Testis (tissue), 3 donors: ENCODE results near the gene ARFGAP1. TPM values are rescaled to one million over a fixed set of nuclear protein-coding genes. Genes with fewer than 3 reads are reported as not detected.

Experiments used
- DNase-seq: peaks from one replicate; pipeline ENCODE4 v3.0.0-alpha.2; 2019
- H3K27ac ChIP-seq, 2 donors: fragments of 200-600 bp; sonication (generic); one replicate each; pipeline ENCODE4 v1.5.1; 2019
- H3K27me3 ChIP-seq: fragments of 200-600 bp; sonication (generic); one replicate; pipeline ENCODE4 v1.5.1; 2019
- H3K36me3 ChIP-seq: fragments of 200-600 bp; sonication (generic); one replicate; pipeline ENCODE4 v1.5.1; 2017; ENCODE audit warnings: low read depth; ENCODE audit errors: missing control alignments
- H3K4me1 ChIP-seq: fragments of 200-600 bp; sonication (generic); one replicate; pipeline ENCODE4 v1.5.1; 2019
- H3K4me3 ChIP-seq, 2 donors: fragments of 200-600 bp; sonication (generic); one replicate each; pipeline ENCODE4 v1.5.1; 2017 to 2019
- H3K9me3 ChIP-seq: fragments of 200-600 bp; sonication (generic); one replicate; pipeline ENCODE4 v1.5.1; 2017
- POLR2A ChIP-seq: fragments of 450-650 bp; IDR thresholded peaks from one replicate; pipeline ENCODE4 v1.6.1; 2017; ENCODE audit warnings: antibody characterized with exemption, mild to moderate bottlenecking, moderate library complexity
- whole genome bisulfite sequencing, 2 donors: methylation state at CpG; one replicate each; pipeline ENCODE4 v1.1.5; 2018; 5-methylcytosine and 5-hydroxymethylcytosine counted together
- intact Hi-C: fragments of 100-400 bp; cut with DNase I; formaldehyde crosslinking; loops from one replicate; pipeline ENCODE4 v1.15.1; 2023; ENCODE audit warnings: low total_unique reads
- polyA plus RNA-seq: library from polyadenylated mRNA; stranded (reverse); fragments of 350-450 nt; fragmentation: Illumina TruSeq; extraction: RNeasy Lipid Tissue Mini Kit (QIAGEN cat#74804); gene quantifications from one replicate; pipeline ENCODE4 v1.2.3, GENCODE V29; 2014; ENCODE audit warnings: low read depth, low replicate concordance; ENCODE audit not compliant: insufficient read depth
- total RNA-seq, 2 donors: library from RNA; depleted of rRNA; stranded (reverse); fragments of >200 nt; gene quantifications; one replicate each; pipeline ENCODE4 v1.2.3, GENCODE V29; 2016
- TF ChIP-seq, protein P1 (sequence below), 3 experiments: fragments of 450-650 bp in 2 of 3; fragments of 200-600 bp in 1 of 3; sonication (generic) in 1 of 3; IDR thresholded peaks; one replicate each; pipeline ENCODE4 v1.5.1; 2016 to 2019; ENCODE audit warnings: antibody characterized with exemption in 3 of 3, mild to moderate bottlenecking in 2 of 3, moderate library complexity in 1 of 3

The ARFGAP1 gene
- total and polyA plus RNA-seq, 3 donors from 2014 or later = 97.0 to 126 (median 110) TPM

DNA sequence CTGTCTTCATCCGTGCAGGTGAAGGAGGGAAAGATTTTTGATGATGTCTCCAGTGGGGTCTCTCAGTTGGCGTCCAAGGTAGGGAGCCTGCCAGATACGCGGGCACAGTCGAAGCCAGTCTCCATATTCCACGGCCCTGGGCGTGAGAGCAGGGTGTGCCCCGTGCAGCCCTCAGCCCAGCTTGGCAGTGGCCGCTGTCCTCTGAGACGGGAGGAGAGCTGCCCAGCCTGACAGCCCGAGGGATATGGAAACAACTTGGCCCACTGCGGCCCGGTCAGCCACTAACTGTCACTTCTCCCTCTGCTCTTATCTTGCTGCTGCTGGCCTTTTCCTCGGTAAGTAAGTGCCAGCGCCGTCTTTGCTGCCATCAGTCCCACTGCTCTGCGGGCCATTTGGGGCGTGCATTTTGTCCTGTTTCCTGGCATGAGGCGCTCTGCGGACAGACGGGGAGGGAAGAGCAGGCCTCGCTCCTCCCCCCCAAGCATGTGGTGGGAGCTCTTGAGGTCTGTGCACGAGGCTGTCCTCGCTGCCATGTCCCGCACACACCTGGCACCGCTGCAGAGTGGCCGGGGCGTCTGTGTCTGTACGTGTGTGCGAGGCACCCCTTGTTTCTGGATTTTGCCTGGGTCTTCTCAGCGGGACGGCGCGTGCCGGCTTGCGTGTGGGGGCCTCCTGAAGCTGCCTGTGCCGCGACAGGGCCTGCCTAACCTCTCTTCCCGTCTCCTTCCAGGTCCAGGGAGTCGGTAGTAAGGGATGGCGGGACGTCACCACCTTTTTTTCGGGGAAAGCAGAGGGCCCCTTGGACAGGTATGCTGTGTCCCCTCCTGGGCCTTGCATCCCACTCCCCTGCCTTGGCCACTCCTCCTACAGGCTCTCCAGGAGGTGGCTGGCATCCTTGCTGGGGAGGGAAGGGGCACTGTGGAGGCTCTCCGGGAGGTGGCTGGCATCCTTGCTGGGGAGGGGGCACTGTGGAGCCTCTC is 13.3 kb downstream of the ARFGAP1 start:
- no peak overlapping the region for H3K4me3 ChIP-seq
- H3K9me3 ChIP-seq = no peaks in the 10 kb centered on the region
- TF ChIP-seq, protein P1, sequence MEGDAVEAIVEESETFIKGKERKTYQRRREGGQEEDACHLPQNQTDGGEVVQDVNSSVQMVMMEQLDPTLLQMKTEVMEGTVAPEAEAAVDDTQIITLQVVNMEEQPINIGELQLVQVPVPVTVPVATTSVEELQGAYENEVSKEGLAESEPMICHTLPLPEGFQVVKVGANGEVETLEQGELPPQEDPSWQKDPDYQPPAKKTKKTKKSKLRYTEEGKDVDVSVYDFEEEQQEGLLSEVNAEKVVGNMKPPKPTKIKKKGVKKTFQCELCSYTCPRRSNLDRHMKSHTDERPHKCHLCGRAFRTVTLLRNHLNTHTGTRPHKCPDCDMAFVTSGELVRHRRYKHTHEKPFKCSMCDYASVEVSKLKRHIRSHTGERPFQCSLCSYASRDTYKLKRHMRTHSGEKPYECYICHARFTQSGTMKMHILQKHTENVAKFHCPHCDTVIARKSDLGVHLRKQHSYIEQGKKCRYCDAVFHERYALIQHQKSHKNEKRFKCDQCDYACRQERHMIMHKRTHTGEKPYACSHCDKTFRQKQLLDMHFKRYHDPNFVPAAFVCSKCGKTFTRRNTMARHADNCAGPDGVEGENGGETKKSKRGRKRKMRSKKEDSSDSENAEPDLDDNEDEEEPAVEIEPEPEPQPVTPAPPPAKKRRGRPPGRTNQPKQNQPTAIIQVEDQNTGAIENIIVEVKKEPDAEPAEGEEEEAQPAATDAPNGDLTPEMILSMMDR (IDR thresholded peaks at IDR 0.05) = no peak
- TF ChIP-seq POLR2A = no peak
- intact Hi-C loops = no loop called here
- no peaks in the 10 kb centered on the region for H3K36me3 ChIP-seq
- H3K27me3 ChIP-seq = no peaks in the 10 kb centered on the region
- H3K4me1 ChIP-seq = no peaks in the 10 kb centered on the region
- WGBS, 2 donors = 90 to 95% methylated on average over 36 to 44 of the region's 44 CpGs
- H3K27ac ChIP-seq = no peak overlapping the region
- no peak for DNase-seq

DNA sequence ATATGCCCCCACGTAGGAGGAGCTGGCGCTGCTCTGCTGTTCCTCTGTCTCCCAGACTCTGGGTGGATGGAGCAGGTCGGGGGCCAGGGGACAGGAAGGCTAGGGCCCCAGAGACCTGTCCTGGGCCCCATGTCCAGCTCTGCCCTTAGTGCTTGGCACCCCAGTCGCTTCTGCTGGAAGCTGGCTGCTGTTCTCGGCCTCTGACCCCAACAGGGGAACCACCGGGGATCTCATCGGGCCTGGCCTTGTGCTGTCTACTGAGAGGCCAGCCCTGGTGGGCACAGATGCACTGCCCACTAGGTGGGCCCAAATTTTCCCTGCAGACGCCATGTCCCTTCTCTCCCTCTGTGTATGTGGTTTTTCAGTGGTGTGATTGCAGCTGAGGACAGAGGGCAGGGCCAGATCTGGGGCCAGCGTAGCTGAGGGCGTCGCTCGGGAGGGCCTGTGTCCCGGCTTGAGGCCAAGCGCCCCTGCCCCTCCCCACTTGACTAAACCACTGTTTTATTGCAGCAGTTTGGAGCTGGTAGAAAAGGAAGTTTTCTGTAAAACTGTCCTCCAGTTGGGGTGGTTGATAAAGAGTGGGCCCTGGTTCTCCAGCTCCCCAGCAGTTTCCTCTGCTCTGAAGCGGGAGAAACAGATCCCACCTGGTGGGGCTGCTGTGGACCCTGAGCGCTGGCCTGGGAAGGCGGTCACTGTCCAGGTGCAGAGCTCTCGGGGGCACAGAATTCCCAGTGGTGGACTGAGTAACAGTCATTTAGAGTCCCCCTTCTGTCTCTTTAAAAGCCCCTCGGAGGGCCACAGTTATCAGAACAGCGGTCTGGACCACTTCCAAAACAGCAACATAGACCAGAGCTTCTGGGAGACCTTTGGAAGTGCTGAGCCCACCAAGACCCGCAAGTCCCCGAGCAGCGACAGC is 14.4 kb downstream of the ARFGAP1 start:
- Histone ChIP-seq H3K4me1 (no peaks in the 10 kb centered on the region), H3K9me3 (no peaks in the 10 kb centered on the region), H3K27me3 (no peaks in the 10 kb centered on the region), H3K36me3 (no peaks in the 10 kb centered on the region), H3K27ac (no peak overlapping the region), H3K4me3 (no peak overlapping the region)
- 85 to 91% methylated on average over 15 to 23 of the region's 23 CpGs for WGBS, 2 donors
- TF ChIP-seq POLR2A = no peak
- TF ChIP-seq, protein P1 (IDR thresholded peaks at IDR 0.05) = no peak
- no peak for DNase-seq
- intact Hi-C loops = no loop called here

DNA sequence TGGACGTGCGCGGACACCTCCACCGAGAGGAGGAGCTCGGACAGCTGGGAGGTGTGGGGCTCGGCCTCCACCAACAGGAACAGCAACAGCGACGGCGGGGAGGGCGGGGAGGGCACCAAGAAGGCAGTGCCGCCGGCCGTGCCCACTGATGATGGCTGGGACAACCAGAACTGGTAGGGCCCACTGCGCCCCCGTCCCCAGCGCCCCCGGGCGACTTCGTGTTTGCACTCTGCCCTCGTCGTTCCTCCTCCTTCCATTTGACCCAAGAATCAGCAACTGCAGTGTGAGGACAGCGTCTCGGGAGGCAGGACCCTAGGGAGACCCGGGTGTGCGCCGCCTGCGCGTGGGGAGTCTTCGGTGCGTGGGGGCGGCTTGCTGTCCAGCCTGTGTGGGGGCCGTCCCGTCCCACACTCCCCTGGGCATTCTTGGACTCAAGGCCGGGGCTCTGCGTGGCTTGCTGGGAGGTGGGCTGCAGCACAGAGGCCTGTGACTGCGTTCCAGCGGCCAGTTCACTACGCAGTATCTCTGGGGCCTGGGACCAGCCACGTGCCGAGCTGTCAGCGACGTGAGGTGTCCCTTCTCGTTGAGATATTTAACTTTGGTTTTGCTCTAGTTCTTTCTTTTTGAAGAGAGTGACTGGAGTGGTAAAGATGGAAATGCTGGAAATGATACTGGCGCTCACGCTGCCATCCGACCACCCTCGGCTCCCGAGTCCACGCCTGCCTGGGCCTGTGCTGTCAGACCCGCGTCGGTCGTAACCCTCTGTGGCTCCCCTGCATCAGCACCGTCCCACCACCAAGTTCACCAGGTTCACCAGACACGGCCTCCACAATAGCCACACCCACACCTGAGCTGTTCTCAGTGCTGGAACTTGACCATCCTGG is 15.3 kb downstream of the ARFGAP1 start:
- Histone ChIP-seq H3K27ac (no peak overlapping the region), H3K36me3 (no peaks in the 10 kb centered on the region), H3K4me3 (no peak overlapping the region), H3K27me3 (no peaks in the 10 kb centered on the region), H3K9me3 (no peaks in the 10 kb centered on the region), H3K4me1 (no peaks in the 10 kb centered on the region)
- TF ChIP-seq, protein P1 (IDR thresholded peaks at IDR 0.05) = no peak
- TF ChIP-seq POLR2A = no peak
- WGBS, 2 donors = 86 to 88% methylated on average over 37 to 55 of the region's 55 CpGs
- intact Hi-C loops = no loop called here
- DNase-seq = no peak

DNA sequence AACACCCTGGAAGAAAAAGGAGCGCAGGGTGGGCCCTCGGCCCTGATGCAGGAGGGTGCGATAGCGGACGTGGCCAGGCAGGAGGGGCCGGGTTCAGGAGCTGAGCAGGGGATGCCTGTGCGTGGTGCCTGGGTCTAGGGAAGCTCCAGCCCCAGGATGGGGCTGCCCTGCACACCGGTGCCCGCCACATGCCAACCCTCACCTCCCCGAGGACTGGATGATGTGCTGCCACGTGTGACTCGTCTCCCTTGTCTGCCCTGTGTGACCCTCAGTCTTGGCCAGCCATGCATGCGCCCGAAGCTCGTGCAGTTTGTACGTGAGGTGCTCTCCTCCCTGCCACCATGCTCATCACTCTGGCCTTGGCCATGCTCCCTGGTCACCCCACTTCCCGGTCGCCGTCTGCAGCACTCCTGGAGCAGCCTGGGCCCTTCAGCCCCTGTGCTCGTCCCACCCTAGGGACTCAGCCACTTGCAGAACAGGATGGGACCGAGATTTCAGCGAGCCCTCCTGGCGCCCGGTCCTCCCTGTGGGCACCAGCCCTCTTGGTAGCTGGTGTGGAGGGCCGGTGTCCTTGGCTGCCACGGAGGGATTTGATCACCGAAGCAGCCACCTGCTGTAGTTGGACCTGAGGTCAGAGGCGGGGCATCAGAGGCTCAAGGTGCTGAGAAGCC is 16.1 kb downstream of the ARFGAP1 start:
- intact Hi-C loops = no loop called here
- H3K36me3 ChIP-seq = no peaks in the 10 kb centered on the region
- no peak overlapping the region for H3K27ac ChIP-seq
- no peaks in the 10 kb centered on the region for H3K27me3 ChIP-seq
- WGBS, 2 donors = 91 to 93% methylated on average over 22 to 27 of the region's 28 CpGs
- TF ChIP-seq POLR2A = no peak
- TF ChIP-seq, protein P1 (IDR thresholded peaks at IDR 0.05) = no peak
- H3K4me3 ChIP-seq = no peak overlapping the region
- no peak for DNase-seq
- no peaks in the 10 kb centered on the region for H3K4me1 ChIP-seq
- H3K9me3 ChIP-seq = no peaks in the 10 kb centered on the region
